HCT116 (cell line): Measurements from ENCODE around the gene ENOX1. TPM values are rescaled to one million over a fixed set of nuclear protein-coding genes. Genes with fewer than 3 reads are reported as not detected.
A peak's percentile ranks its signal among the peaks of the same experiment; 100 is the strongest.

ENCODE experiments used
- ATAC-seq: fragments of 200-7000 bp; cut with Tn5 transposase; 2 replicates; pipeline ENCODE4 v1.9.1; 2020; ENCODE audit warnings: mild to moderate bottlenecking, moderate library complexity
- BruUV-seq: library from RNA; stranded (reverse); fragments of 400-500 nt; replicated peaks from 2 replicates; lab custom pipeline; 2021; lab: Mats Ljungman, UMichigan
- CTCF ChIA-PET: fragments of 300-600 bp; sonication (Branson Sonifier 250); formaldehyde crosslinking; loops from one replicate; lab custom pipeline; 2021; ENCODE audit warnings: antibody characterized with exemption; lab: Charles Lee
- POLR2A ChIA-PET: fragments of 300-600, 350-600 bp; sonication (Branson Sonifier 250); formaldehyde crosslinking; loops from one replicate; lab custom pipeline; 2021; ENCODE audit warnings: antibody characterized with exemption; lab: Charles Lee
- RAD21 ChIA-PET, 2 experiments: fragments of 300-600 bp; sonication (Branson Sonifier 250); formaldehyde crosslinking; loops; one replicate each; lab custom pipeline; 2023; ENCODE audit warnings: low total read pairs in 2 of 2; ENCODE audit not compliant: uncharacterized antibody in 2 of 2, unreplicated experiment in 2 of 2, low non-redundant PET in 1 of 2; lab: Charles Lee
- DNase-seq: peaks from one replicate; pipeline ENCODE4 v3.0.0-alpha.2; 2010; ENCODE audit warnings: low read depth, low spot score
- H2AFZ ChIP-seq: fragments of 200-600 bp; shearing (Covaris generic), sonication (generic); 2 replicates; pipeline ENCODE4 v1.6.1; 2017; ENCODE audit warnings: low read depth, mixed run types, mixed read lengths, antibody characterized with exemption, low read length; ENCODE audit not compliant: poor library complexity, severe bottlenecking
- H3K27ac ChIP-seq: 2 replicates; pipeline ENCODE4 v1.5.1; 2012; ENCODE audit warnings: low read depth, low read length
- H3K27me3 ChIP-seq: fragments of 200-600 bp; sonication (generic); 2 replicates; pipeline ENCODE4 v1.6.1; 2016; ENCODE audit warnings: mixed run types, low read length, mixed read lengths; ENCODE audit not compliant: insufficient read depth
- H3K36me3 ChIP-seq, 2 experiments: fragments of 200-500 bp in 1 of 2; fragments of 200-600 bp in 1 of 2; sonication (Bioruptor generic) in 1 of 2; sonication (generic) in 1 of 2; 2 replicates each; pipeline versions ENCODE4 v1.5.1 to v1.6.1; 2014 to 2016; ENCODE audit warnings: low read length in 2 of 2, inconsistent platforms in 1 of 2, mixed read lengths in 1 of 2, mixed run types in 1 of 2; ENCODE audit not compliant: insufficient read depth in 2 of 2, control insufficient read depth in 1 of 2
- H3K4me1 ChIP-seq, 2 experiments: fragments of 200-600 bp in 1 of 2; sonication (generic) in 1 of 2; 2 replicates each; pipeline versions ENCODE4 v1.5.1 to v1.6.1; 2012 to 2017; ENCODE audit warnings: low read length in 2 of 2, inconsistent platforms in 1 of 2, mild to moderate bottlenecking in 1 of 2, mixed read lengths in 1 of 2, mixed run types in 1 of 2, moderate library complexity in 1 of 2; ENCODE audit not compliant: insufficient read depth in 2 of 2, control insufficient read depth in 1 of 2
- H3K4me2 ChIP-seq: fragments of 200-600 bp; sonication (generic); 2 replicates; pipeline ENCODE4 v1.6.1; 2017; ENCODE audit warnings: mixed run types, low read length, mixed read lengths
- H3K4me3 ChIP-seq, 2 experiments: fragments of 200-600 bp in 1 of 2; sonication (generic) in 1 of 2; replicated peaks in 1 of 2; 2 replicates each; pipeline ENCODE4 v1.5.1; 2011 to 2016; ENCODE audit warnings: low read length in 2 of 2, control low read depth in 1 of 2, low read depth in 1 of 2, mild to moderate bottlenecking in 1 of 2, mixed read lengths in 1 of 2, mixed run types in 1 of 2
- H3K79me2 ChIP-seq: fragments of 200-600 bp; sonication (generic); 2 replicates; pipeline ENCODE4 v1.6.1; 2017; ENCODE audit warnings: mild to moderate bottlenecking, mixed run types, low read length, moderate library complexity, mixed read lengths; ENCODE audit not compliant: insufficient read depth
- H3K9ac ChIP-seq: fragments of 200-600 bp; sonication (generic); 2 replicates; pipeline ENCODE4 v1.6.1; 2016; ENCODE audit warnings: low read length, mixed read lengths
- H3K9me2 ChIP-seq: fragments of 200-600 bp; sonication (generic), shearing (Covaris generic); 2 replicates; pipeline ENCODE4 v1.6.1; 2017; ENCODE audit warnings: mixed run types, mild to moderate bottlenecking, moderate library complexity; ENCODE audit not compliant: insufficient read depth
- H3K9me3 ChIP-seq, 2 experiments: fragments of 200-500 bp in 1 of 2; fragments of 200-600 bp in 1 of 2; sonication (Bioruptor generic) in 1 of 2; sonication (generic) in 1 of 2; 2 replicates each; pipeline ENCODE4 v1.6.1; 2014 to 2017; ENCODE audit warnings: low read length in 2 of 2, mixed read lengths in 2 of 2, inconsistent platforms in 1 of 2, low read depth in 1 of 2, mild to moderate bottlenecking in 1 of 2, mixed run types in 1 of 2, moderate library complexity in 1 of 2; ENCODE audit not compliant: control insufficient read depth in 1 of 2, insufficient read depth in 1 of 2
- H4K20me1 ChIP-seq: fragments of 200-600 bp; sonication (generic), shearing (Covaris generic); 2 replicates; pipeline ENCODE4 v1.6.1; 2017; ENCODE audit warnings: mixed run types, mild to moderate bottlenecking, moderate library complexity; ENCODE audit not compliant: insufficient read depth
- CEBPB ChIP-seq: IDR thresholded peaks from 2 replicates; pipeline ENCODE4 v1.6.1; 2012; ENCODE audit warnings: low read depth
- CTCF ChIP-seq, 3 experiments: fragments of 200-600 bp in 1 of 3; sonication (generic) in 1 of 3; IDR thresholded peaks in 2 of 3; conservative IDR thresholded peaks in 1 of 3; 2 replicates each; pipeline ENCODE4 v1.5.1; 2012 to 2017; ENCODE audit warnings: low read depth in 2 of 3, low read length in 2 of 3, antibody characterized with exemption in 1 of 3, borderline replicate concordance in 1 of 3, control low read depth in 1 of 3, mild to moderate bottlenecking in 1 of 3, mixed read lengths in 1 of 3, mixed run types in 1 of 3, moderate library complexity in 1 of 3; ENCODE audit not compliant: insufficient read depth in 1 of 3
- ELF1 ChIP-seq: IDR thresholded peaks from 2 replicates; pipeline ENCODE4 v1.6.1; 2012; ENCODE audit warnings: low read depth, borderline replicate concordance
- FOSL1 ChIP-seq: IDR thresholded peaks from 2 replicates; pipeline ENCODE4 v1.6.1; 2012; ENCODE audit warnings: low read depth
- JUND ChIP-seq: IDR thresholded peaks from 2 replicates; pipeline ENCODE4 v1.6.1; 2012
- POLR2AphosphoS5 ChIP-seq: IDR thresholded peaks from 2 replicates; pipeline ENCODE4 v1.6.1; 2011; ENCODE audit warnings: mild to moderate bottlenecking, low read depth, low read length, moderate library complexity
- RAD21 ChIP-seq: IDR thresholded peaks from 2 replicates; pipeline ENCODE4 v1.6.1; 2012; ENCODE audit warnings: low read depth, mild to moderate bottlenecking
- REST ChIP-seq: IDR thresholded peaks from 2 replicates; pipeline ENCODE4 v1.6.1; 2012; ENCODE audit warnings: low read depth
- SIN3A ChIP-seq: IDR thresholded peaks from 2 replicates; pipeline ENCODE4 v1.6.1; 2012; ENCODE audit warnings: low read depth
- ZBTB33 ChIP-seq: IDR thresholded peaks from 2 replicates; pipeline ENCODE4 v1.6.1; 2011; ENCODE audit warnings: mild to moderate bottlenecking, low read length, moderate library complexity; ENCODE audit not compliant: insufficient replicate concordance; ENCODE audit errors: extremely low read depth
- ZNF274 ChIP-seq: fragments of 200-500 bp; sonication (Bioruptor generic); IDR thresholded peaks from 2 replicates; pipeline ENCODE4 v1.6.1; 2014; ENCODE audit warnings: mild to moderate bottlenecking, low read depth, low read length, inconsistent platforms
- intact Hi-C: fragments of 100-400 bp; cut with micrococcal nuclease; formaldehyde crosslinking; loops from 2 replicates; pipeline ENCODE4 v1.10.0; 2022
- total RNA-seq: library from RNA; stranded (reverse); gene quantifications from one replicate; pipeline ENCODE4 v1.2.1, GENCODE V29; 2021; ENCODE audit not compliant: unreplicated experiment

The ENOX1 gene
- total RNA-seq, 1 experiment from 2014 or later: 4.5 TPM

- RAD21 ChIA-PET: no interaction called here
- ATAC-seq: no peak
- Histone ChIP-seq H3K4me3 (no peak overlapping the region), H3K9me3 (no peaks in the 10 kb centered on the region), H3K27me3 (no peaks in the 10 kb centered on the region; the same call in 1 of the 2 replicates), H4K20me1 (no peaks in the 10 kb centered on the region), H3K9ac (no peak overlapping the region), H3K4me2 (peak overlapping the region; percentile 22; the same call in 1 of the 2 replicates), H2AFZ (no peak overlapping the region), H3K79me2 (no peaks in the 10 kb centered on the region), H3K27ac (no peak overlapping the region), H3K9me2 (no peaks in the 10 kb centered on the region), H3K4me1 (peaks cover 0 to 19% of the 10 kb centered on the region in 2 experiments; a peak in 2 of 4 replicates), H3K36me3 (no peaks in the 10 kb centered on the region)
- TF ChIP-seq CEBPB (peak; percentile 38; the same call in 1 of the 2 replicates), ZNF274 (no peak), CTCF (IDR thresholded peaks at IDR 0.05 in 2 of 3, conservative IDR thresholded peaks at IDR 0.05 in 1 of 3; ENCODE audit: borderline replicate concordance in 1 of 3, insufficient read depth in 1 of 3, low read depth in 2 of 3, low read length in 2 of 3) (no peak), FOSL1 (0 out of 2 replicates have a peak, but pooled peaks have one; percentile 26), RAD21 (no peak), JUND (0 out of 2 replicates have a peak, but pooled peaks have one; percentile 13), SIN3A (no peak), ZBTB33 (no peak), REST (no peak), ELF1 (no peak), POLR2AphosphoS5 (no peak)
- intact Hi-C loops: no loop called here
- DNase-seq: no peak
- no TSS peak for BruUV-seq
- POLR2A ChIA-PET: no interaction called here
- CTCF ChIA-PET: no interaction called here
These were observed 4.1 kb downstream of the ENOX1 start for GRCh38 chr13:43782686-43783085.
